ENCODE data around the gene GALNT2. TPM values are rescaled to one million over a fixed set of nuclear protein-coding genes. Genes with fewer than 3 reads are reported as not detected.

GALNT2 gene
- total RNA-seq, 2 donors from 2014 or later, result 29.9 to 39.5 TPM

GRCh38 chr1:230277201-230278025 lies 210.4 kb downstream of the GALNT2 start:
- Histone ChIP-seq H3K27me3 (no peaks in the 10 kb centered on the region), H3K4me3 (no peak overlapping the region), H3K4me1 (peaks cover 0 to 5% of the 10 kb centered on the region in 2 donors), H3K27ac (no peak overlapping the region), H3K36me3 (peaks cover 46% of the 10 kb centered on the region), H3K9me3 (no peaks in the 10 kb centered on the region)
- TF ChIP-seq, protein P1, sequence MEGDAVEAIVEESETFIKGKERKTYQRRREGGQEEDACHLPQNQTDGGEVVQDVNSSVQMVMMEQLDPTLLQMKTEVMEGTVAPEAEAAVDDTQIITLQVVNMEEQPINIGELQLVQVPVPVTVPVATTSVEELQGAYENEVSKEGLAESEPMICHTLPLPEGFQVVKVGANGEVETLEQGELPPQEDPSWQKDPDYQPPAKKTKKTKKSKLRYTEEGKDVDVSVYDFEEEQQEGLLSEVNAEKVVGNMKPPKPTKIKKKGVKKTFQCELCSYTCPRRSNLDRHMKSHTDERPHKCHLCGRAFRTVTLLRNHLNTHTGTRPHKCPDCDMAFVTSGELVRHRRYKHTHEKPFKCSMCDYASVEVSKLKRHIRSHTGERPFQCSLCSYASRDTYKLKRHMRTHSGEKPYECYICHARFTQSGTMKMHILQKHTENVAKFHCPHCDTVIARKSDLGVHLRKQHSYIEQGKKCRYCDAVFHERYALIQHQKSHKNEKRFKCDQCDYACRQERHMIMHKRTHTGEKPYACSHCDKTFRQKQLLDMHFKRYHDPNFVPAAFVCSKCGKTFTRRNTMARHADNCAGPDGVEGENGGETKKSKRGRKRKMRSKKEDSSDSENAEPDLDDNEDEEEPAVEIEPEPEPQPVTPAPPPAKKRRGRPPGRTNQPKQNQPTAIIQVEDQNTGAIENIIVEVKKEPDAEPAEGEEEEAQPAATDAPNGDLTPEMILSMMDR (IDR thresholded peaks at IDR 0.05), result no peak
- DNase-seq (ENCODE audit: low spot score), result no peak

GRCh38 chr1:230278376-230278775 lies 211.3 kb downstream of the GALNT2 start:
- no peak for DNase-seq (ENCODE audit: low spot score)
- H3K4me1 ChIP-seq, result peaks cover 0 to 5% of the 10 kb centered on the region in 2 donors
- no peak overlapping the region for H3K4me3 ChIP-seq
- no peaks in the 10 kb centered on the region for H3K9me3 ChIP-seq
- TF ChIP-seq, protein P1 (IDR thresholded peaks at IDR 0.05), result no peak
- H3K27me3 ChIP-seq, result no peaks in the 10 kb centered on the region
- no peak overlapping the region for H3K27ac ChIP-seq
- peaks cover 46% of the 10 kb centered on the region for H3K36me3 ChIP-seq

- Histone ChIP-seq H3K27me3 (no peaks in the 10 kb centered on the region), H3K27ac (no peak overlapping the region), H3K4me3 (no peak overlapping the region), H3K9me3 (no peaks in the 10 kb centered on the region), H3K36me3 (peaks cover 46% of the 10 kb centered on the region), H3K4me1 (peaks cover 0 to 5% of the 10 kb centered on the region in 2 donors)
- TF ChIP-seq, protein P1 (IDR thresholded peaks at IDR 0.05), result no peak
- DNase-seq (ENCODE audit: low spot score), result no peak
Measured at GRCh38 chr1:230278871-230279582, 212.0 kb downstream of the GALNT2 start.

DNA sequence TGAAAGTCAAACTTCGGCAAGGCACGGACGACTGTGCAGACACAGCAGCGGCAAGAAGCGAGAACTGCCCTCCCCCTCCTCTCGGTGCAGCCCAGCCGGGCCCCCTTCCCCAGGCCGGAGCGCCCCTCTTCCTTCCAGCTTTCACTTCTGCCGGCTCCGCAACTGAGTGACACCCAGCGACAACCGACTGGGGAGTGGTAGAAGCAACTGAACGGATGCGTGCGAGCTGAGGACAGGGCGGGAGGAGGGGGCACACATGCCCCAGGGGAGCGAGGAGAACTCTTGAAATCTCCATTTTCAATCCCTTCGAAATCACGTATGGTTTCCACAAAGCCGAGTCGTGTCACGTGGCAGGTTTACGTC lies 212.5 kb downstream of the GALNT2 start:
- Histone ChIP-seq H3K27me3 (no peaks in the 10 kb centered on the region), H3K9me3 (no peaks in the 10 kb centered on the region), H3K36me3 (peaks cover 43% of the 10 kb centered on the region), H3K27ac (no peak overlapping the region), H3K4me3 (no peak overlapping the region), H3K4me1 (peaks cover 0 to 5% of the 10 kb centered on the region in 2 donors)
- DNase-seq (ENCODE audit: low spot score), result no peak
- TF ChIP-seq, protein P1 (IDR thresholded peaks at IDR 0.05), result no peak

DNA sequence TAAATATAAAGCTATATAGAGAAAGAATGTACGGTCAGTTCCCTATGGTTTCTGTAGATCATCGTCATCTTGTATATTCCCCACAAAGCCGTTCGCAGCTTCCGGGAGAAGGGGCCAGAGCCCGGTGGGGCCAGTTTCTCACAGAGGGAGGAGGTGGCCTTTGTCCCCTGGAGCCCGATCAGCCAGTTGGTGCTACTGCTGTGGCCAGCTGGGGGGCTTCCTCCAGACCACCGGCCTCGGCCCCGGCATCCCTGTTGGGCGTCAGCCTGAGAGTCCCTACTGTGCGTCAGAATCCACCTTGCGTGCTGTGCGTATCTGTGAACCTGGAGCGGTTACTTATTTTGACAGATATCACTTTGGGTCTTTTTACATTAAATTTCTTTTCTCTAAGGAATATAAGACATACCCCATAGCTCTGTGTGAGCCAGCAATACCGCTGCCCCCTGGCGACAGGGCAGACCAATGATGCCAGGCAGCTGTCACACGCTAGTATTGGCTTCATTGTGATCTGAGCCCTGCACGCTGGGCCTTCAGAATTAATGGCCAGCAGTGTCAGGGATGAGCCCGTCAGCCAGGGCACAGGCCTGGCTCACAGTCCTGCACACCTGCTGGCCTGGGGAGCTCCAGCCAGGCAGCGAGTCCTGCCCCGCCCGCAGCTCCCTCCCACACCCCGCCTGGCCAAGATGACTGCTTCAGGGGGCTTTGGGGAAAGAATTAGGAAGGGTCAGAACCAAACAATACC lies 213.2 kb downstream of the GALNT2 start:
- TF ChIP-seq, protein P1 (IDR thresholded peaks at IDR 0.05), result no peak
- H3K9me3 ChIP-seq, result no peaks in the 10 kb centered on the region
- DNase-seq (ENCODE audit: low spot score), result no peak
- H3K4me1 ChIP-seq, result peaks cover 0 to 5% of the 10 kb centered on the region in 2 donors
- H3K36me3 ChIP-seq, result peaks cover 37% of the 10 kb centered on the region
- no peak overlapping the region for H3K4me3 ChIP-seq
- no peaks in the 10 kb centered on the region for H3K27me3 ChIP-seq
- no peak overlapping the region for H3K27ac ChIP-seq
